Measurements from ENCODE around the gene SULT1B1.

Gene SULT1B1

DNA sequence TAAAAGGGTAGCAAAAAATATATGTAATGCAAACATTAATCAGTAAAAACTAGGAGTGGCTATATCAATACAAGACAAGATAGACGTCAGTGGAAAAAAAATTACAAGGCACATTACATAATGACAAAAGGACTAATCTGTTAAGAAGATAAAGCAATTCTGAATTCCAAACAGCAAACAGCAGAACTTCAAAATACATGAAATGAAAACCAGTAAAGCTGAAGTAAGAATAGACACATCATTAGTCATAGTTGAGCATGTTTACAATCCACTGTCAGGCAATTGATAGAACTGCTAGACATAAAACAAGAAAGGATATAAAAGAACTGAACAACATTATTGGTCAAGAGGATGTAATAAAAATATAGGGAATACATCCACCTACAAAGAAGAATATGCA is 12.2 kb downstream of the SULT1B1 start:
- no peak for DNase-seq

DNA sequence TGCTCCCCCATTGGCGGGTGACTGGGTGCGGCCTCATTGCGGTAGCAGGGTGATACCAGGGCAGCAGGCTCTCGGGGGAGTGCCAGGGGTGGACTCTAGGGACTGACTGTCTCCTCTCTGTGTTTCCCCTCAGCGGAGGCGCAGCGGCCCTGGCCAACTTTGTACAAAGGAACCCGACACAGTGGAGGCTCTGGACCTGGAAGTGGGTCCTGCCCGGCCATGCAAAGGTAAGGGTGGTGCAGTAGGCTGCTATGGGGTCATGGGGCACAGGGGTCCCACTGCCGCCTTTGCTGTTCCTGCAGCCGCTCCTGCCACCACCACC is 16.3 kb downstream of the SULT1B1 start:
- DNase-seq = no peak

DNA sequence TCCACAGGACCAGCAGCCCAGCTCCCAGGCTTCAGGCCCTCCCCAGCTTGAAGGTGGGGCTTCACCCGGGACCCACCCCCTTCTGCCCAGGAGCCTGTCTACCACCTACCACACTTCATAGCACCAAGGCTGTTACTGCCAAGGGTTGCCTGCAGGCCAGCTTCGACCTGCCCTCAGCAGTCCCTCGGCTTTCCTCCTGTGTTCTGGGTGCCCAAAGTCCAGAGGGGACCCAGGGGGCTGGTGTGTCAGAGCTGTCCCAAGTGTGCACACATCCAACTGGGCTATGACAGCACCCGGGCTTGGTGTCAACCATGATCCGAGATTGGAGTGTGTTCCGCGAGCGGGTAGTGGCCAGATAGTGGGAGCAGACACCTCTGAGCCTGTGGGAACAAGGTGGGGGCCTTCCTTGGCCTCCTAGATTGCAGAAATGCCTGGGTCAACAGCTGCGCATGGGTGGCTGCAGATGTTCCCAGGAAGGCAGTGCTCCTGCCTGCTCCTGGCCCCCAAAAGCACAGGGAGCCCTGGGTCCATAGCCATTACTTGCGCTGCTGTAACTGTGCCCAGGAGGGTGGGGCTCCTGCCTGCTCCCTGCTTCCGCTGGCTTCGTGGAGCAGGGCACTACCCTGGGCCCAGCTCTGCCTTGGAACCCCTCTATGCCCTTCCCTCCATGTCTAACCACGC is 16.8 kb downstream of the SULT1B1 start:
- DNase-seq = no peak

DNA sequence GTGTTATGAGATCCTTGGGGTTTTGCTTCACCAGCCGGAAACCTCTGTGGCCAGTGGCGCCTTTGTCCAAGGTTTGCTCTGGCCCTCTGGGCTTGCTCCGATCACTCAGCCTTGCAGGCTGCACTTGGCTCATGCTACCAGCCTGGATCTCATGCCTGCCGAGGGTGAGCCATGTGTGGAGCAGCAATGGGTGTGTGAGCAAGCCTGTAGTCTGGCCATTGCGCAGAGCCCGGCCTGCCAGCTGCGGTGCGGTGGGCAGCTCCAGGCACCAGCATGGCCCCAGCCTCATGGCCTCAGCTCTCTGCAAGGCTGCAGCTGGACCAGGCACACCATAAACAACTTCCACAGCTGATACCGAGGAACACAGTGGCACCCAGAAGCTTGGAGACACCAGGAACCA is 17.8 kb downstream of the SULT1B1 start:
- no peak for DNase-seq

GRCh38 chr4:69738872-69739271 is 21.5 kb downstream of the SULT1B1 start:
- DNase-seq = no peak

DNA sequence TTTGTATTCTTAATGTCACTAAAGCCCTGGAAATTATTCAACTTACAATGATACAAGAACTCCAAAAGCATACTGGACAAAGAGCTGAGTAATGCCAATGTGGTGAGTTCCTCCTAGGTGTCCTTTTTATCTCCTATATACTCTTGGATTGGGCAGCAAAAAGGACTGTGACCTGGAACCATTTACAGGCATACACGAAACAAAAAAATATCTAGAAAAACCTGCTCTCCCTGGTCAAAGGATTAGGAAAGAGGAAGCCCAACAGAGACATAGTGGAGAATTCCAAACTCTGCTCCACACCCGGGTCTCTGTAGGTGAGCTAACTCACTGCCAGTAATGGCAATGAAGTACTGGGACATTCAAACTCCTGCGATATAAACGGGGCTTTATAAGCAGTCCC is 25.3 kb downstream of the SULT1B1 start:
- DNase-seq = no peak

DNA sequence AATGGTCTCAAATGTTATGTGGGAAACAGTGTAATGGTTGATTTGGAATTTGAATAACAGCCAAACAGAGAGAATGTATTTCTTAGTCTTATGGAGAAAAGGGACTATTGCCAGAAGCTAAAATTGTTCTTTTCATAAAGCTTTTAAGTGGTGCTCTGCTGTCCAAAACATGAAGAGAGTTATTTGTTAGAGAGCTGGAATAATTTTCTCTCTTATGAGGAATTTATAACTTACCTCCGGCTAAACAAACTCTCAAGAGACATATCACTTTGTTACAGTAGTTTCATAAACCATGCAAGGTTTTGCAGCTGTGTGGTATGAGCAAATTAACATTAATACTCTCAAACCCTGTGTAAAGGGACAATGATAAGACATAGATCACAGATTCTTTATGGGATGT is 28.6 kb downstream of the SULT1B1 start:
- no peak for DNase-seq

- DNase-seq = no peak
Measured at GRCh38 chr4:69731241-69731640, 29.2 kb downstream of the SULT1B1 start.

- no peak for DNase-seq
Measured at GRCh38 chr4:69730002-69730401, 30.4 kb downstream of the SULT1B1 start.

DNA sequence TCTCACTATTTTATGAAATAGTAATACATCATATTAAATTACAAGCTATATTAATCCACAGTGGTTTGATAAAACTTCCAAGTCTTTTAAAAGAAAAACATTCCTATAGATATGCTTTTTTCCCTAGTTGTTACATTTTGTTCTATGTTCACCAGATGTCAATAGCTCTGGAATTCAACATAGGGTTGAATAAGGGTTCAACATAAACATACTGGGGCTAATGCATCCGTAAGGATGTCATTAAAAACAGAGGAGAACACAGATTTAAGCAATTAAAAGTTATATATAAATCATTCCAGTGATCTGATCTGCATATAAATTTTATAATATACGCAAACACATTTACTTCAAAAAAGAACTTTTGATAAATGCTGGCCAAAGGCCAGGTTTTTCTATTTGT is 32.5 kb downstream of the SULT1B1 start:
- no peak for DNase-seq

GRCh38 chr4:69727426-69727825 is 33.0 kb downstream of the SULT1B1 start:
- DNase-seq = no peak

GRCh38 chr4:69726971-69727370 is 33.4 kb downstream of the SULT1B1 start:
- no peak for DNase-seq

- DNase-seq = no peak
Measured at GRCh38 chr4:69718396-69719271, 41.8 kb downstream of the SULT1B1 start.

GRCh38 chr4:69717778-69718177 is 42.6 kb downstream of the SULT1B1 start:
- no peak for DNase-seq

DNA sequence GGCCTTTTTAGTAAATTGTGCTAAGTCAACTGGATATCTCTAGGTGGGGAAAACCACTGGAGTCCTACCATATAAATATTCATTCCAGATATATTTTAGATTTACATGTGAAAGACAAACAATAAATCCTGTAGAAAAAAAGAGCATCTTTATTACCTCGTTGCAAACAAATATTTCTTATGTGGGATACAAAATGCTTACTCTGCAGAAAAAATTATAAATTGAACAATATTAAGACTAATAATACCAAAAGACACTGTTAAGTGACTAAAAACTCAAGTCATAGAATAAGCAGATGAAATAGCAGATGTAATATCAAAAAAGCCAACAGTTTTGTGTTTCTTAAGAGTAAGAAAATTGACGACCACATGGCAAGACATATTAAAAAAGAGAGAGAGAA is 43.8 kb downstream of the SULT1B1 start:
- no peak for DNase-seq

DNA sequence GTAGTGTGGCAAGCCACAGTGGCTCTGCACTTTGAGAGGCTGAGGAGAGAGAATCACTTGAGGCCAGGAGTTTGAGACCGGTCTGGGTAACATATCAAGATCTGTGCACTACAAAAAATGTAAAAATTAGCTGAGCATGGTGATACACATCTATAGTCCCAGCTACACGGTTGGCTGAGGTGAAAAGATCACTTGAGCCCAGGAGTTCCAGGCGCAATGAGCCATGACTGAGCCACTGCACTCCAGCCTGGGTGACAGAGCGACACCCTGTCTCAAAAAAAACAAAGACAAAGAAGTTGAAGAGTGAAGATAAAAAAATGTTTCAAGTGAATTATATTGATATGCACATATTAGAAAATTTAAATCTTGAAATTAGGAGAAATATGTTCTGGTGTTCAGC is 46.3 kb downstream of the SULT1B1 start:
- no peak for DNase-seq

DNA sequence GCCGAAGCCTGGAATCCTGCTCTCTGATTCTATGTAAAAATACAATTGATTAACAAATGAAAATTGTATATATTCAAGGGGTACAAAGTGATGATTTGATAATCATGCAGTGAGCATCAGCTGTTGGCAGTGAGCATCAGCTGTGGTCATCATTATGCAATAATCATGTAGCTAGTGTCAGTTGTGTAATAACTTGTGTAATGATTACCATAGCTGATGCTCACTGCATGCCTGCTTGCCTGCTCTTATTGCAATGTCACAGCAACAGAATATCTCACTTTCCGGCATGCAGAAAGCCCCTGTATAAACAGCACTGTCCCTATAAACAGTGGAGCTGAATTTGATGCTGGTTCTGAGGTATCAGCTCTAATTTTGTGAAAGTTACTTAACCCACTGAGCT is 46.8 kb downstream of the SULT1B1 start:
- no peak for DNase-seq

DNA sequence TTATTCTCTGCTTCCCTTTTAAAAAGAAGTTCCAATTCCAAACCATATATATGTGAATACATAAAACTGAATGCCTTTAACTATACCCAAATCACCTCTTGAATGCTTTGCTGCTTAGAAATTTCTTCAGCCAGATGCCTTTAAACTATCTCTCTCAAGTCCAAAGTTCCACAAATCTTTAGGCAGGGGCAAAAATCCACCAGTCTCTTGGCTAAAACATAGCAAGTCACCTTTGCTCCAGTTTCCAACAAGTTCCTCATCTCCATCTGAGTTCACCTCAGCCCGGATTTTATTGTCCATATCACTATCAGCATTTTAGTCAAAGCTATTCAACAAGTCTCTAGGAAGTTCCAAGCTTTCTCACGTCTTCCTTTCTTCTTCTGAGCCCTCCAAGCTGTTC is 49.8 kb downstream of the SULT1B1 start:
- no peak for DNase-seq

DNA sequence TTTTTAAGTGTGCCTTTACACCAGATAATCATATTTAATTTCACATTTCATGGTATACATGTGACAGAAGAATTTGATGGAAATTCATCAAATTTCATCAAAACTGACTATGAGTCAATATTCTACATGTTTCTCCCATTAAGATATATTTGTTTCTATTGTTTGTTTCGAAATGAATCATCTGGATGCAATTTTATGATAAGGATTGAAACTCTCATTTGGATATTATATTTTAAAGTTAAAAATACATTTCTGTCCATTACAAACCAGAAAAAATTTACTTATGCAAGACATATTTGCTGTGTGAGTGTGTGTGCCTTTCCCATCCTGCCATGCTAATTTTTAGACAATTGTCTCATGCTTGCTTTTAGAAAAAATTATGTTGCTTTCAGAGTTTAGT is 52.2 kb downstream of the SULT1B1 start:
- no peak for DNase-seq

- no peak for DNase-seq
Measured at GRCh38 chr4:69707807-69708206, 52.6 kb downstream of the SULT1B1 start.

GRCh38 chr4:69702201-69702600 is 58.2 kb downstream of the SULT1B1 start:
- DNase-seq = no peak

DNA sequence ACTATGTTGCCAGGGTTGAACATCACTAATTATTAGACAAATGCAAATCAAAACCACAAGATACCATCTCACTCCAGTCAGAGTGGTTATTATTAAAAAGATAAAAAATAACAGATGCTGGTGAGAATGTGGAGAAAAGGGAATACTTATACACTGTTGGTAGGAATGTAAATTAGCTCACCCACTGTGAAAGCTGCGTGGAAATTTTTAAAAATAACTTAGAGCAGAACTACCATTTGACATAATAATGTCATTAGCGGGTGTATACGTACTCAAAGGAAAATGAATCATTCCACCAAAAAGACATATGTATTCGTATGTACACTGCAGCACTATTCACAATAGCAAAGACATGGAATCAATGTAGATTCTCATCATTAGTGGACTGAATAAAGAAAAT is 58.7 kb downstream of the SULT1B1 start:
- no peak for DNase-seq

DNA sequence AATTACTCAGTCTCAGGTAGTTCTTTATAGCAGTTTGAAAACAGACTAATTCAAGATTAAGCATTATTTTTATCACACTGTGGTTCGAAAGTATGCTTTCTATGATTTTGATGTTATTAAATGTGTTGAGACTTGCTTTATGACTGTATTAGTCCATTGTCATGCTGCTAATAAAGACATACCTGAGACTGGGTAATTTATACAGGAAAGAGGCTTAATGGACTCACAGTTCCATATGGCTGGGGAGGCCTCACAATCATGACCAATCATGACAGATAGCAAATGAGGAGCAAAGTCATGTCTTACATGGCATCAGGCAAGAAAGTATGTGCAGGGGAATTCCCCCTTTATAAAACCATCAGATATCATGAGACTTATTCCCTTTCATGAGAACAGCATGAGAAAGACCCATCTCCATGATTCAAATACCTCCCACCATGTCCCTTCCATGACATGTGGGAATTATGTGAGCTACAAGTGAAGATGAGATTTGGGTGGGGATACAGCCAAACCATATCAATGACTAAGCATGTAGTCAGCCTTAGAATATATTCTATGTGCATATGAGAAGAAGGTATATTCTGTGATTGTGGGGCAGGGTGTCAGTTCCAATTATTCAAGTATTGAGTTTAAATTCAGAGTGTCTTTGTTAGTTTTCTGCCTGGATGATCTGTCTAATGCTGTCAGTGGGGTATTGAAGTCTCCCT is 62.7 kb downstream of the SULT1B1 start:
- DNase-seq = no peak

DNA sequence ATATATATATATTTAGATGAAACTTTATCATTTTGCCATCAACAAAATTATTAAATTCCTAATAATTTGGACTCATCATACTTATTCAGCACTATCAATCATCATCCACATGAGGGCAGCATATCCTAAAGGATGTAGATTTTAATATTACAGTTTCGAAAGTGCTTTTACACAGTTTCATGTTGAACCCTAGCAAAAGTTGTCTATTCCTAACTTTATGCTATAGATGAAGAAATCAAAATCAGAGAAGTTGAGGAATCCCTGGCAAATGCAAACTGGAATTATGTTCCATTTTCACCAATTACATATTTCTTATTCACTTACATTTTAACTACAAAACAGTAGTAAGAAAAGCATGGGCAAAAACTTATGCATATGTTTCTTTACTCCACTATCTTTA is 70.8 kb downstream of the SULT1B1 start:
- DNase-seq = no peak
